HG03520 (cell line): ENCODE results near the gene ZBTB42.

ENCODE experiments used
- ATAC-seq: cut with Tn5 transposase; IDR thresholded peaks from one replicate; pipeline ENCODE4 v1.9.1; 2021; ENCODE audit warnings: mild to moderate bottlenecking, moderate library complexity; ENCODE audit not compliant: unreplicated experiment

The ZBTB42 gene

DNA sequence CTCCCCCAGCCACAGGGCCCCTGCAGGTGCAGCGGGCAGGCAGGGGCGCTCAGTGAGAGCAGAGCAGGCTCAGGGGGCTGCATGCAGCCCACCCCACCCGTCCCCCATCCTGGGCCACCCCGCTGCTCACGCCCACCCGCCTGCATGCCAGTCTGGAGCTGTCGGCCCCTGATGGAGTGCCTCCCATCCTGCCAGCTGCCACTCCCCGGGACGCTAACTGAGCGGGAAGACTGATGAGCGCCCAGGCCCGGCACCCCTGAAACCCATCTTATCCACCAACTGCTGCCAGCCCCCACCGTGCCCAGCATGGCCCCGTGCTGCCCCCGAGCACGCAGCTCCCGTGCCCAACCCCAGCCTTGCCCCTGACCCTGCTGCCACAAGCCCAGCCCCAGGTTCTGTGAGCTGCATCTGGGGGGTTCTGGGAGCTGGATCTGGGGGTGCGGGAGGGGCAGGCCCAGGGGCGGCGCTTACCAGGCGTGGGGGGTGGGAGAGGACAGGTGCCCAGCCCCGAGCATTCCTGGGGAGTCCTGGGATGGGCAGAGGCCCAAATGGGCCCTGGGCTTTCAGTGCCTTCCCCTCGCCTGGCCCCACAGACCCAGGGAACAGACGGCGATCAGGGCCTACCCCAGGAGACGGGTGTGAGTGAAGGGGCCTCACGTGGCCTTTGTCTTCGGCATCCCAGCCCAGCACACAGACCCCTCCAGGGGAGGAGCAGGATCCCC lies 18.7 kb upstream of the ZBTB42 start:
- no peak for ATAC-seq

DNA sequence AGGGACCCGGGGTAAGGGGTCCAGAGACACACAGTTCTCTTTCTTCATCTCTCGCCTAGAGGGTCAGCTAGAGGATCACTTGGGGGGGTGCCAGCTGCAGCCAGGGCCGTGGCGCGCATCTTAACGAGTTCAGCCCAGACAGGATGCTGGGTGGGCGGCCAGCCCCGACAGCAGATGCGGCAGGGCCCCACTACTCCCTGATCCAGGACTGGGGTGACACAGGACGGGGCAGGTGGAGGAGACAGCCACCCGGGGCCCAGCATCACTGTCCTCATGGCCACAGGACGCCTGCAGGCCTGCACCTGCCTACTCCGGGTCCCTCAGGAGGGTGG lies 18.1 kb upstream of the ZBTB42 start:
- ATAC-seq = no peak

DNA sequence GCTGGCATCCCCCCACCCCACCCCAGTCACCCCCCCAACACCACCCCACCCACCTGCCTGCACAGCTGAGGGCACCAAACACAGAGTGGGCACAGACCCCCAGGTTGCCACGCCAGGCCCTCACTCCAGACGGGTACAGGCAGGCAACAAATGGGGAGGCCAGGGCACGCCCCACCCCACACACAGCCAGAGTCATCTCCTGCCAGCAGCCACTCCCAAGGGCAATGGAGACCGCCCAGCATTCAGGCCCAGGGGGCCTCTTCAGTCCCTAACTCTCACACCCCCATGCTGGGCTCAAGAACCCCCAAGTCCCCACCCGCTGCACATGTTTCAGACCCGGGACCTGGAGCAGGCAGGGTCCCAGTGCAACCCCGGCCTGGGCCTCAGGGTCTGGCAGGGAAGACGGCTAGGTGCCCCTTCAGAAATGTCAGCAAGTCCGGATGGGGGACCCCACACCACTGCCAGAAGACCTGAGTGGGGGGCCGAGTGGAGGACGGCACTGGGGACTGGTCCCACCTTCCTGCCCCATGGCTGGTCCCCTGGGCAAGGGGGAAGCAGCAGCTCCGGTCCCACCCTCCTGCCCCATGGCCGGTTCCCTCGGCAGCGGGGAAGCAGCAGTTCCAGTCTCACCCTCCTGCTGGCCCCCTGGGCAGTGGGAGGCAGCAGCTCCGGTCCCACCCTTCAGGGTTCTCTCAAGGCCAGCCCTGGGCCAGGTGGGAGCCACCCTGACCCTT lies 17.2 kb upstream of the ZBTB42 start:
- no peak for ATAC-seq

DNA sequence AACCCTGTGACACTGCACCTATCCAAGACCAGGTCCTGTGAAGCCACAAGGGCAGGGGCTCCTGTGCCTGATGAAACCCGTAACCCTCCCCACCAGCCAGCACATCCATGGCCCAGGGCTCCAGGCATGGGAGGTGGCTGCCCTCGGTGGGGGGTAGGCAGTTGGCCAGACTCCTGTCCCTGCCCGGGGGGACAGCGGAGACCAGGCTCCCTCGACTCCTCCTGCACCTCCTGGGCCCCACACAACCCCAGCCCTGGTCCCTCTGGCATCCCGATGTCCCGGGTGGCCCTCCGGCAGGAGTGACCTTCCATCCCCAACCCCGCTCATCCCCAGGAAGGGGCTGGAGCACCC lies 16.7 kb upstream of the ZBTB42 start:
- no peak for ATAC-seq

DNA sequence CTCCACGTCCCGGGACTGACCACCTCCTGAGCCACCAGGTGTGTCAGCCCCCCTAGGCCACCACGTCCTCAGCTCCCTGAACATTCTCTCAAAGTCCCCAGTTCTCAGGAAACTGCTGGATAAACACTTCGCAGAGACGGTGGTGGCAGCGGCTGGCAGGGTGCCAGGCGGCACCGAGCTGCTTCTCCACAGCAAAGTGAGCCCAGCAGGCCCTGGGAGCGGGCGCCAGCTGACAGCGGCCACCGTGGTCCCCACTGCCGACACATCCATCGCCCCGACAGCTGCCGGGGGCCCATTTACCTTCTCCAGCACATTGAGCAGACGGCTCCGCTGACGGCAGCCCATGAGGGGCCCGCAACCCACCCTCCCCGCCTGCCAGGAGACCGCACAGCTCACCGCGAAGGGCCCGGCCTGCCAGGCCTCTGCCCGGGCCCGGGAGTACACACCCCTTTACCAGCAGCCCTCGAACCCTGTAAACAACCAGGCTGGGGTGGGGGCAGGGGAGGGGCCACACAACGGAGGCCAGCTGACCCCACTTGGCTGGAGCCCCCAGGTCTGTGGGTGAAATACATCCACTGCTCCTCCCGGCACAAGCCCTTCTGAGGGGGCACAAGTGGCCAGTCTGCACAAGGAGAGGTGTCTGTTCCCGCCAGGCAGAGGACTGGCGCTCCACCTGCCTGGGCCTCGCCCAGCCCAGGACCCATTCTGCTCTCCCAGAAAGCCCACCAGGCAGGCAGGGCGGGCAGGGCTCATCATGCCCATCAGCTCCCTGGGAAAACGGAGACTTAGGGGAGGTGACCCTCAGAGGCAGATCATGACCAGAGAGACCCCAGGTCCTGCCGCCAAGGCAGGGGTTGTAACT lies 15.8 kb upstream of the ZBTB42 start:
- ATAC-seq = no peak

DNA sequence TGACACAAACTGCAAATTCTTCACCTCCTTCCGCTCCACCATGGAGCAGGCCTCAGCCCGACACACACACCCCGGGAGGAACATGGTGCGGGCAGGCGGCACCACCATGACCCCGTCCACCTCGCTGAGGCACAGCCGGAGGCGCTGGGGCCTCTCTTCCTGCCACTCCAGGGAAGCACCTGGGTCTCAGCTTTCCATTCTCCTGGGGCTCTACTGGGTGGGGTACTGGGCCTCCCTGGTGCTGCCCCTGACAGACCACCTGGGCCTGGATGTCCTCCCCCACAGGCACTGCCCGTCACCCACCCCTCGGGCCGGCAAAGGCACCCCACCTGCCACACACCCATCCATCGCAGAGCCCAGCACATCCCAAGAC lies 15.2 kb upstream of the ZBTB42 start:
- ATAC-seq = no peak

DNA sequence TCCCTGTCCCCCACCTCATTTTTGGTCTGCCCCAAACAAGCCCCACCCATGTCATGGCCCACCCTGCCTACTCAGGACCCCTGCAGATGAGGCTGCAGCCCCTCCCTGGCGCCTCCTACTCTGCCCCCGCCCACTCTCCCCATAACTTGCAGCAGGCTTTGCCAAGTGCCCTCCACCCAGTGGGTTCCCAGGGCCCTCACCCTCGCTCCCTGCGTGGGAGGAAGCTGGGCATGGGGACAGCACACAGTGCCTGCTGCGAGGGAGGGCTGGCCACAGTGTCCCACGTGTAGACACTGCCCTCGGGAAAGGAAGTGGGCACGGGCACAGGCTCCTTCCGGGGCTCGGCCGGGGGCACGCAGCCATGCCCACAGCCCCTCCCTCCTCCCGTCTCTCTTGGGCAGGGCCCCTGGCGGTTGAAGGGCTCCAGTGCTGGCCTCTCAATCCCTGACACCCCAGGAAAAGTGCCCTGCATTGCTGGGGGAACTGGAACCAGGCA lies 14.8 kb upstream of the ZBTB42 start:
- ATAC-seq = no peak

DNA sequence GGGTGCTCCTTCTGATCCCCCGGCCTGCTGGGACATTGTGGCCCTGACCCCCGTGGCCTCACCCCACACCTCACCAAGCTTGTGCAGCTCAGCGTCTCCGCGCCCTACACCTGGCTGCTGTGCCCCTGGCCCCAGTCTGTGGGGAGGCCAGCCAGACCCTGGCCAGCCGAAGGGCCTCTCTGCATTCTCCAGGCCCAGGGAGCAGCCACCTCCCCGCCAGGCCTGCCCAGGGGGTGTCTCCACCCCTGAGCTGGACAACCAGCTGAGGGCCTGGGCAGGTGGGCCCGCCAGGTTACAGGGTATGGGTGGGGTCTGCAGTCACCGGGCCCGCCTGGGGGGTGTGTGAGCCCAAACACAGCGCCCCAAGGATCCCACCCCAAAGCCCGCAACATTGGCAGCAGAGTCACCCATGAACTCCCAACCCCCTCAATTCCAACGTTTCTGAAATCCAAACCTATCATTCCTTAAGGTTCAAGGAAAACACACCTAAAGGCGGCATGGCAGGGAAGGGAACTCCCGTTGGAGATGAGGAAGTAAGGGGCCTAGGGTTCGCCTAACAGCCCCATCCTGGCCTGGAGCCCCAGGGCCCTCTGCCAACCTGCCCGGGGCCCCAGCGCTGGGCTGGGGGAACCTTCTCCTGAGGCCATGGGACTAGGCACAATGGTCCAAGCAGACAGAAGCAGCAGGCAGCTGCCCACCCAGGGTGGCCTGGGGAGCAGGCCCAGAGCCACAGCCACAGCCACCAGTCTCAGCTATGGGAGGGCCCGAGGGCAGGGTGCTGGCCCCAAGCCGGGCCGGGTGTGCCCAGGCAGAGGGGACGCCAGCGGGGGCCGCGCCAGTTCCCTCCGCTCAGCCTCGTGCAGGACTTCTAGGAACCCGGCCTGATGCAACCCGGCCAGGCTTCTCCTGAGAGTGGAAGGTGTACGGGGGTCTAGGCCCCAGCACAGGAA lies 13.9 kb upstream of the ZBTB42 start:
- ATAC-seq = no peak

DNA sequence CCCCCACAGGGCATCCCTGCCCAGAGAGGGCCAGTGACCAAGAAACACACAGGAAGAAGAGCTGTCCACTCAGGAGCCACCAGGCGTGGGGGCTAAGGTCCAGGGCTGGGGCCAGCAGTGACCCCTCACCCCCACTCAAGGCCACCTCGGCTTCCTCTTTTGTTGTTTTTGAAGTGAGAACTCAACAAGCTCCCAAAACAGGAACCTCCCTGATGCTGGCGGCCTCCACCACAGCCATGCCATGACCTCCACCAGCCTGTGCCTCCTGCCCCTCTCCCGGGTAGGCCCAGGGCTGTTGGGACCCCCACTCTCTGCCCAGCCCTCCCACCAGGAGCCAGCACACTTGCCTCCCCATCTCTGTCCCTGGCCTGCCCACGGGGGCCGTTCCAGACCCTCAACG lies 13.2 kb upstream of the ZBTB42 start:
- no peak for ATAC-seq

DNA sequence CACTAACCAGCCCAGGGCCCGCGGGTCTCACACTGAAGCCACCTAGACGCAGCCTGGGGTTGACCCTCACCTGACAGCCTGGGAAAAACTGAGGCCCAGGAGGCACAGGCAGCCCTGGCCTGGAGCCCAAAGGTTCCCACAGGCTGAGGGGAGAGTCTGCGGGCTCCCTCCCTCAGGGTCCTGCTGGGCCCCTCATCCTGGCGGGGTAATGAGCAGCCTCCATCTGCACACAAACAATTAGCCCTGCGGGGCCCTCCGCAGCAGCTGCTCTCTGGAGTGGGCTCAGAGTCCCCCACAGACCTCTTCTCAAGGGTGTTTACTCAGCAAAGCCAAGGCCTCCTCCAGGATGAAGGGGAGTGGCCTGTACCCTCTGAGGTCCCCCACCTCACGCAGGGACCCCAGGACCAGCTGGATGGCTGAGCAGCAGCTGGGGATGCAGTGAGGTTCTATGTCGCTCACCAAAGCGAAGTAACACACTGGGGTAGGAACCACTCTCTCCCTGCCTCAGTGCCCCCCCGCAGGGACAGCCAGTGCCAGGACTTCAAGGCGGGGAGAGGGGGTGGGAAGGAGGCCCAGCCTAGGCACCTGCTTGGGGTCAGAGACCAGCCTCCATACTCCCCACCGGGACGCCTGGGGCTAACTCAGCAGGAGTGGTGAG lies 12.6 kb upstream of the ZBTB42 start:
- ATAC-seq = no peak

DNA sequence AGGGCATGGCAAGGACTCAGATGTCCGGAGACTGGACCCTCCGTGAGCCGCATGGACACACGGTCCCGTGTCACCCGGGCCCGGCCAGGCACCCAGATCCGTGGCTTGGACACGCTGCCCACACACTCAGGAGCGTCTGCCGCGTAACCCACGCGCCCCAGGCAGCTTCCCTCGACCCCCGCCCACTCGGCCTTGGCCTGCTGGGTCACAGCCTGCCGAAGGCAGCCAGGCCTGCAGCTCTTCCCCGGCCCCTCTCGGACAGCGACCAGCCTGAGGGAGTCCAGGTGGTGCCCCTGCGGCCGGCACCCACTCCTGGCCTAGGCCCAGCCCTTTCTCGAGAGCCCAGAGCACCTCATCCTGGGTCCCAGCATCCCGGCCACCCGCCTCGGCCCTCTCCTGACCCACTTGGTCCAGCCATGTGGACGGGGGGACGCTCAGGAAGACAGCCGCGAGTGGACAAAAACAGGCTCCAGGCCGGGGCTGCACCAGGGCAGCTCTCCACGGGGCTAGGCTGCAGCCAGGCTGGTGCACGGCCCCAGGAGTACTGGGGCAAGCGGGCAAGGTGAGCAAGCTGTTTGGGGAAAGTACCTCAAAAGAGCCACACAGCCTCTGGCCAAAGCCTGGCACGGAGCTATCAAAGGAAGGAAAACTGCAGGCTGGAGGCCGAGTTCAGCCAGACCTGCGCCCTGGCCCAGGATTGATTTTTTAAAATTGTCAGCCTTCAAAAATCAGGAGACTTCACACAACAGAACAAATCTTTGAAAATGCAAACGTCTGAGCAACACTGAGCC lies 11.8 kb upstream of the ZBTB42 start:
- no peak for ATAC-seq

DNA sequence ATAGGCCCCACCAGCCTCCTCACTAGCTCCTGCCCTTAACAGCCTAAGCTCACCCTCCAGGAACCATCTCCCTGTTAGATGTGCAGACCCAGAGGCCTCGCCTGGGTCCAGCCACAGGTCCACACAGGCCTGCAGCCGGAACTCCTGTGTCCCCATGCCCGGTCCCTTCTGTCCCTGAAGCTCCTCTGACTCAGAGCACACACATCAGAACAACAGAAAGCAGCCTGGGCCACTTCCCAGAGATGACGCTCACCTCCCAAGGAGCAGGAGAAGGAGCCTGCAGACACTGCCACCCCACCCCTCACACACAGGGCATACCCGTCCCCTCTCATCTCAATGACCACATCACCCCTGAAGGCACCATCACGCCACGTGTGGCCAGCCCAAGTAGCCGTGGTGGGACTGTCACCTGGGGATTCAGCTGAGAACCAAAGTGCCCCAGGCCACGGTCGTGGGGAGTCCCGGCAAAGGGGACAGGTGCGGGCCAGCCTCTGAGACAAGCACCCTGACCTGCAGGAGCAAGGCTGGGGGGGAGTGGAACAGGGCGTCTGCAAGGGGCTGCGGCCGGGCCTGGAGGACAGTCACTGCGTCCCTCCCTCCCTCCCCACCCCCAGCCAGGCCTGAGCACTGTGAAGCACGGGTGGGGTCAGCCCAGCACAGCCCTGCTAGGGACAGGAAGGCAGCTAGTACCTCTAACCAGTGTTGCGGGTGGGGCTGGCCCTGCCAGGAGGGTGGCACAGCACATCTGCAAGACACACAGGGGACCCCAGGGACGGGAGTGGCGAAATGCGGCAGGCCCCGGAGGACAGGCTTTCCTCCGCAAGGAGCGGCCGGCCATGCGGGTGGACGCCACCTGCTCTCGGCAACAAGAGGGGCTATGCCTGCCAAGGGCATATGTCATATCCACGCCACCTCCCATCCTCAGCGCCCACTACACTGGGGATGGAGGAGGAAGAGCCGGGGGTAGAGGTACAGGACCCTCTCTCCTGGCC lies 10.9 kb upstream of the ZBTB42 start:
- no peak for ATAC-seq

DNA sequence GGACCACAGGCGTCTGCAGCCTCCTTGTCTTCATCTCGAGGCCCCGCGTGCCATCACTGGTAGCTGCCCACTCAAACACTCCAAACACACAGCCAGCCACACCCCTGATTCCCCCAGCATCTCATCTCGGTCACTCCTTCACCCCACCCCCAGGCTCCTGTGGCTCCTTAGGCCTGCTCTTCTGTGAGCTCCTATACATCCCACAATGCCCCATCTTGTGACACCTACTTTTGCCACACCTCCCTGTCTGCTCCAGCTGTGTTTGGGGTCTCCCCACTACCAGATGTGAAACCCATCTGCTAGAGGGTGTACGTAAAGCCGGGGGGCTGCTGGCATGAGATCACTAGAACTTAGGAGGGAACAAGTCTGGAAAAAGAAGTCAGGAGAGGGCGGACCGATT lies 9.5 kb upstream of the ZBTB42 start:
- no peak for ATAC-seq

DNA sequence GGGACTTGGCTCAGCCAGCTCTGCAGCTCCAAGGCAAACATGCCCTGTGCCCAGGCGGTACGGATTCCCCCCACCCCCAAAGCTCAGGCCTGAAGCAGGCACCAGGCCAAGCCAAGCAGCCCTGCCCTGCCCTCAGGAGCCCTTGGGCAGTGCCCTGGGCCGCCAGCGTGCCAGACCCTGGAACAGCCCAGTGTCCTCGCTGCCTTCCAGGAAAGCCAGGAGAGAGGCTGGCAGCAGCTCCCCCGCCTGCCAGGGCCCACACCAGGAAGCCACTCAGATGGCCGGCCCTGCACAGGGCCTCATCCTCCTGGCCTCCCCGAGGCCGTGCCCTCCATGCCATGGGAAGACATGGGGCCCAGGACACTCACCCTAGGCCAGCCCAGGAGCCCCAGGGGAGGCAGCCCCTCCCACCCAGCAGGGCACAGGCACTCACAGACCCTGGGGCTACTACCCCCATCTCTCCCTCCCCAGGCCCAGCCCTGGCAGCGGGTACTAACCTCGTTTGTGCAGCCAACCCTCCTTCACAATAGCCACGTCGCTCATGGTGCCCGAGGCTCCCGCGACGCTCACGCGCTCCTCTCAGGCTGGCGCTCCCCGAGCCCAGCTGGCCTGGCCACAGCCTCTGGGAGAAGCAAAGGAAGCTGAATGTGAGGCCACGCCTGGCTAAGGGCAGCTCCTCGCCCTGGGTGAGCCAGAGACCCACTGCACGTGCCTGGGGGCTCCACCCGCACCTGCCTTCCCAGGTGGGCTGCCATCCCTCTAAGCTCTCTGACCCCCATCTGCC lies 8.6 kb upstream of the ZBTB42 start:
- ATAC-seq = no peak

DNA sequence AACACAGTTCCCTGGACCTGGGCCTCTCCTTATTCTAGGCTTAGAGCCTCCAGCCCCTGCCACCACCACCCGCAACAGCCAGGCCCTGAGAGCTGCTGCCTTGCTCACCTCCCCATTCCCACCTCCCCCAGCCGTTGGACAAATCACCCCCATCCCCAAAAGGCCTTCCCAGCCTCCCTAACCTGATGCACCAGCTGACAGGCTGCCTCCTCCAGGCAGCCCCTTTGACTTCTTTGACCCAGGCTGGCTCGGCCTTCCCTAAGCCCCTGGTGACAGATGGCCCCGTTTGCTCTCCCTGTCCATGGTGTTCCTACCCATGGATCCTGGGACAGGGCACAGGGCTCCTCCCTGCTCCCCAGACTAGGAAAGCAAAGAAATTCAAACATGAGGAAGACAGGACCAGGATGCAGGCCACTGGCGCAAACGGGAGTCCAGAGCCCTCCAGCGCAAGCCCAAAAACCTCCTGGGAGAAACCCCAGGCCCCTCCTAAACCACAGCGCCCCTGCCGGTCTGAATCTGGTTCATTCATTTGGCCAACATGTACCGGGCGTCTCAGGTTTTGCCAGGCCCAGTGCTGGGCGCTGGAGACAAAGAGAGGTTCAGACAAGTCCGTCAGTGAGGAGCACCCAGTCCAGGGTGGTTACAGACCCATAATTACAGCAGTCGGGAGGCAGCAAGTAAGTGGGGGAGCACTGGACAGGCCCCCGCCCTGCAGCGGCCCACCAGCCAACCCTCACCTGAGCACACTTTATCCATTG lies 7.8 kb upstream of the ZBTB42 start:
- no peak for ATAC-seq

DNA sequence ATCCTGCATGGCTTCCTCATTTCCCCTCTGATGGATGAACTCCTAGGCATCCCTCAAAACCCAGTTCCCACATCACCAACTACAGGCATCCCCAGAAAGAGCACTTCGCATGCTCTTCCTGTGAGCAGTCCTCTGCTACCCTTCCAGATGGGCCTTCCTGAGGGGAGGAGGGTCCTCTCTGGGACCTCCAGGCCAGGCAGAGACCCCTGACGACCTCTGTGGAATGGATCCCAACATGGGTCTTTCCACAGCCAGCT lies 7.3 kb upstream of the ZBTB42 start:
- ATAC-seq = no peak

DNA sequence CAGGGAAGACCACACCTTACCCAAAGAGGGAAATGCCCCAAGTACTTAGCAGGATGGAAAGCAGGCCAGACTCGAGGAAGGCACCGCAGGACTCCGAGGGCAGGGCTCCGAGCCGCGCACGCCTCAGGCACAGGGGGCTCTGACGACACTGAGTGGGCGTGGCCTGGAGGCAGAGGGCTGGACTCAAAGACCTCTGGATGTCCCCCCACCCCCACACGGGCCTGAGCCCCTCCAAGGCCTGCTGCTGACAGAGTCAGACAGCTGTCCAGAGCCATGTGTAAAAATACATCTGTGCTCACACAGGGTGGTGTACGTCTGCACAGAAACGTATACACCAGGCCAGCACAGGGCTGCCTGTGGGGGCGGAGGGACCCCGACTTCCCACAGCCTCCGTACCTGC lies 6.8 kb upstream of the ZBTB42 start:
- ATAC-seq = no peak
